SK-N-SH (cell line): Measurements from ENCODE around the gene MCCC2. TPM values are rescaled to one million over a fixed set of nuclear protein-coding genes. Genes with fewer than 3 reads are reported as not detected.

Source experiments
- CTCF ChIA-PET: fragments of 300-600, 350-600 bp; formaldehyde crosslinking; extraction: SDS; loops from one replicate; lab custom pipeline; 2021; lab: Yijun Ruan, JAX
- POLR2A ChIA-PET: fragments of 350-600 bp; sonication (Branson Sonifier 250); formaldehyde crosslinking; extraction: SDS; loops from one replicate; lab custom pipeline; 2020; ENCODE audit warnings: antibody characterized with exemption, inconsistent platforms; lab: Yijun Ruan, JAX
- DNase-seq: peaks from one replicate; pipeline ENCODE4 v3.0.0; 2012
- H2AFZ ChIP-seq: fragments of 200-600 bp; sonication (generic); 2 replicates; pipeline ENCODE4 v1.8.1; 2016; ENCODE audit warnings: antibody characterized with exemption, mild to moderate bottlenecking, low read depth
- H3F3A ChIP-seq: fragments of 200-600 bp; sonication (generic); replicated peaks from 2 replicates; pipeline ENCODE3; 2016; ENCODE audit warnings: antibody characterized with exemption, mild to moderate bottlenecking; ENCODE audit not compliant: insufficient read depth
- H3K27ac ChIP-seq, 2 experiments: fragments of 200-500 bp in 1 of 2; fragments of 200-600 bp in 1 of 2; sonication (Bioruptor generic) in 1 of 2; sonication (generic), shearing (Covaris generic) in 1 of 2; 2 replicates each; pipeline versions ENCODE4 v1.5.1 to v1.6.1; 2014 to 2016; ENCODE audit warnings: low read depth in 2 of 2, inconsistent platforms in 1 of 2, low read length in 1 of 2, mild to moderate bottlenecking in 1 of 2, mixed read lengths in 1 of 2
- H3K27me3 ChIP-seq: fragments of 200-600 bp; sonication (generic), shearing (Covaris generic); 2 replicates; pipeline ENCODE4 v1.6.1; 2016; ENCODE audit warnings: mixed run types; ENCODE audit not compliant: insufficient read depth
- H3K36me3 ChIP-seq, 2 experiments: fragments of 200-500 bp in 1 of 2; fragments of 200-600 bp in 1 of 2; sonication (Bioruptor generic) in 1 of 2; sonication (generic) in 1 of 2; replicated peaks in 1 of 2; 2 replicates each; pipeline versions ENCODE3 to v1.5.1; 2014 to 2016; ENCODE audit warnings: low read length in 1 of 2, mild to moderate bottlenecking in 1 of 2; ENCODE audit not compliant: insufficient read depth in 2 of 2, control insufficient read depth in 1 of 2
- H3K4me1 ChIP-seq, 2 experiments: fragments of 200-500 bp in 1 of 2; fragments of 200-600 bp in 1 of 2; sonication (Bioruptor generic) in 1 of 2; sonication (generic), shearing (Covaris generic) in 1 of 2; 2 replicates each; pipeline versions ENCODE4 v1.5.1 to v1.6.1; 2014 to 2016; ENCODE audit warnings: low read depth in 1 of 2, low read length in 1 of 2, mixed run types in 1 of 2; ENCODE audit not compliant: insufficient read depth in 2 of 2, control insufficient read depth in 1 of 2
- H3K4me2 ChIP-seq: fragments of 200-600 bp; sonication (generic), shearing (Covaris generic); 2 replicates; pipeline ENCODE4 v1.6.1; 2017; ENCODE audit warnings: mixed run types
- H3K4me3 ChIP-seq, 2 experiments: fragments of 200-500 bp in 1 of 2; fragments of 200-600 bp in 1 of 2; sonication (Bioruptor generic) in 1 of 2; sonication (generic), shearing (Covaris generic) in 1 of 2; 2 replicates each; pipeline versions ENCODE4 v1.5.1 to v1.8.1; 2014 to 2016; ENCODE audit warnings: low read depth in 2 of 2, inconsistent platforms in 1 of 2, low read length in 1 of 2, mild to moderate bottlenecking in 1 of 2, mixed read lengths in 1 of 2, moderate library complexity in 1 of 2
- H3K79me2 ChIP-seq: fragments of 200-600 bp; sonication (generic); 2 replicates; pipeline ENCODE4 v1.8.1; 2017; ENCODE audit warnings: mild to moderate bottlenecking; ENCODE audit not compliant: insufficient read depth
- H3K9ac ChIP-seq: fragments of 200-600 bp; sonication (generic); 2 replicates; pipeline ENCODE4 v1.6.1; 2017; ENCODE audit warnings: mixed run types
- H3K9me2 ChIP-seq: fragments of 200-600 bp; sonication (generic); 2 replicates; pipeline ENCODE4 v1.6.1; 2017; ENCODE audit warnings: mixed run types
- H3K9me3 ChIP-seq: fragments of 200-600 bp; sonication (generic); 2 replicates; pipeline ENCODE4 v1.6.1; 2017; ENCODE audit warnings: mixed run types, mild to moderate bottlenecking, moderate library complexity
- H4K20me1 ChIP-seq: fragments of 200-600 bp; sonication (generic); 2 replicates; pipeline ENCODE4 v1.6.1; 2017; ENCODE audit warnings: mild to moderate bottlenecking, mixed run types; ENCODE audit not compliant: insufficient read depth
- GABPA ChIP-seq: IDR thresholded peaks from 2 replicates; pipeline ENCODE4 v1.4.0; 2012; ENCODE audit warnings: low read depth, mild to moderate bottlenecking
- JUND ChIP-seq: IDR thresholded peaks from 2 replicates; pipeline ENCODE4 v1.4.0; 2012
- NFIC ChIP-seq: IDR thresholded peaks from 2 replicates; pipeline ENCODE4 v1.4.0; 2012; ENCODE audit warnings: borderline replicate concordance
- RFX5 ChIP-seq: IDR thresholded peaks from 2 replicates; pipeline ENCODE4 v1.6.1; 2012; ENCODE audit warnings: mild to moderate bottlenecking, improper control_type of control experiment, low read length
- SMC3 ChIP-seq: IDR thresholded peaks from 2 replicates; pipeline ENCODE4 v1.6.1; 2012; ENCODE audit warnings: low read depth, low read length, improper control_type of control experiment
- TEAD4 ChIP-seq: IDR thresholded peaks from 2 replicates; pipeline ENCODE4 v1.4.0; 2012; ENCODE audit warnings: mild to moderate bottlenecking, borderline replicate concordance; ENCODE audit not compliant: insufficient read depth
- WGBS: methylation state at CpG from one replicate; pipeline ENCODE4 v1.1.6; 2017; ENCODE audit warnings: low lambda C conversion rate; 5-methylcytosine and 5-hydroxymethylcytosine counted together
- polyA plus RNA-seq, 3 experiments: library from polyadenylated mRNA; depleted of rRNA; stranded (reverse); fragments of >200 nt; gene quantifications; 2 replicates each; pipeline ENCODE4 v1.2.3, GENCODE V29; 2012
- TF ChIP-seq, protein P1 (sequence below): IDR thresholded peaks from 2 replicates; pipeline ENCODE4 v1.4.0; 2012; ENCODE audit warnings: low read depth
- TF ChIP-seq, protein P2 (sequence below): IDR thresholded peaks from 2 replicates; pipeline ENCODE4 v1.6.1; 2012; ENCODE audit warnings: mild to moderate bottlenecking, low read depth, low read length, moderate library complexity

The MCCC2 gene
- polyA plus RNA-seq, 1 of the 3 experiments (the other 2 are of a cell fraction), result 33.6 TPM

- ChIA-PET CTCF (interaction anchor here (3.1 kb wide), 1 partner anchor 14 kb away, joined by 9 read pairs; no protein-coding TSS in a partner anchor), POLR2A (no interaction called here)
- Histone ChIP-seq H3K9me3 (no peaks in the 10 kb centered on the region), H3K27ac (no peak overlapping the region), H3K4me2 (no peak overlapping the region), H4K20me1 (no peaks in the 10 kb centered on the region), H2AFZ (no peak overlapping the region), H3K9me2 (no peaks in the 10 kb centered on the region), H3K79me2 (0 out of 2 replicates have a peak, but pooled peaks cover 2% of the 10 kb centered on the region), H3K4me3 (no peak overlapping the region)
- 74% methylated on average over 4 of the region's 4 CpGs for WGBS
- no peak for TF ChIP-seq RFX5
- TF ChIP-seq, protein P1, sequence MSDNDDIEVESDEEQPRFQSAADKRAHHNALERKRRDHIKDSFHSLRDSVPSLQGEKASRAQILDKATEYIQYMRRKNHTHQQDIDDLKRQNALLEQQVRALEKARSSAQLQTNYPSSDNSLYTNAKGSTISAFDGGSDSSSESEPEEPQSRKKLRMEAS, result no peak
- no peak for TF ChIP-seq NFIC
- TF ChIP-seq, all 33 proteins: peak for 0
- no peaks in the 10 kb centered on the region for H3F3A ChIP-seq
- DNase-seq, result no peak
- no peaks in the 10 kb centered on the region for H3K27me3 ChIP-seq
- H3K36me3 ChIP-seq, result peaks cover 13 to 29% of the 10 kb centered on the region in 2 experiments
- H3K4me1 ChIP-seq, result no peaks in the 10 kb centered on the region
- H3K9ac ChIP-seq, result no peak overlapping the region
Measured at GRCh38 chr5:71615809-71616208, 28.7 kb downstream of the MCCC2 start.

DNA sequence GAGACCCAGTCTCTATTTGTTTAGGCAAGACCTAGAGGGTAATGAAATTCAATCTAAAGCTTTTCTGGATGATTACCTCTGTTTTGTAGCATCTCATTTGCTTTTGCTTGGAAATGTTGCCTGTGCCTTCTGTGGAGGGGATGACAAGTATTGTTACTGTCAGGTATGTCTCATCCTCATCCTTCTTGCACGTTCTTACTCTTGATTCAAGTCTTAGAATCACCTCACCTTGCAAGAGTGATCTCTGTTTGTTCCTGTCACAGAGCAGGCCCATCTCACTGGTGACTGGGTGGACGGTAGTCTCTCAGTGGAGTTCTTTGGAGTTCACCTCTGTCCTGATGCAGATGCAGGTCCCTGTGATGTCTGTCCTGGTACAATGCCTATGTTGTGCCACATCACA, 33.5 kb downstream of the MCCC2 start:
- Histone ChIP-seq H3K4me2 (no peak overlapping the region), H3K36me3 (peaks cover 15 to 23% of the 10 kb centered on the region in 2 experiments), H3K9me2 (no peaks in the 10 kb centered on the region), H3K4me3 (no peak overlapping the region), H2AFZ (no peak overlapping the region), H3K27me3 (no peaks in the 10 kb centered on the region), H4K20me1 (no peaks in the 10 kb centered on the region), H3K9me3 (no peaks in the 10 kb centered on the region), H3K79me2 (0 out of 2 replicates have a peak, but pooled peaks cover 4% of the 10 kb centered on the region), H3K9ac (no peak overlapping the region), H3F3A (no peaks in the 10 kb centered on the region), H3K27ac (no peak overlapping the region), H3K4me1 (no peaks in the 10 kb centered on the region)
- no peak for DNase-seq
- 92% methylated on average over 2 of the region's 2 CpGs for WGBS
- TF ChIP-seq, protein P2, sequence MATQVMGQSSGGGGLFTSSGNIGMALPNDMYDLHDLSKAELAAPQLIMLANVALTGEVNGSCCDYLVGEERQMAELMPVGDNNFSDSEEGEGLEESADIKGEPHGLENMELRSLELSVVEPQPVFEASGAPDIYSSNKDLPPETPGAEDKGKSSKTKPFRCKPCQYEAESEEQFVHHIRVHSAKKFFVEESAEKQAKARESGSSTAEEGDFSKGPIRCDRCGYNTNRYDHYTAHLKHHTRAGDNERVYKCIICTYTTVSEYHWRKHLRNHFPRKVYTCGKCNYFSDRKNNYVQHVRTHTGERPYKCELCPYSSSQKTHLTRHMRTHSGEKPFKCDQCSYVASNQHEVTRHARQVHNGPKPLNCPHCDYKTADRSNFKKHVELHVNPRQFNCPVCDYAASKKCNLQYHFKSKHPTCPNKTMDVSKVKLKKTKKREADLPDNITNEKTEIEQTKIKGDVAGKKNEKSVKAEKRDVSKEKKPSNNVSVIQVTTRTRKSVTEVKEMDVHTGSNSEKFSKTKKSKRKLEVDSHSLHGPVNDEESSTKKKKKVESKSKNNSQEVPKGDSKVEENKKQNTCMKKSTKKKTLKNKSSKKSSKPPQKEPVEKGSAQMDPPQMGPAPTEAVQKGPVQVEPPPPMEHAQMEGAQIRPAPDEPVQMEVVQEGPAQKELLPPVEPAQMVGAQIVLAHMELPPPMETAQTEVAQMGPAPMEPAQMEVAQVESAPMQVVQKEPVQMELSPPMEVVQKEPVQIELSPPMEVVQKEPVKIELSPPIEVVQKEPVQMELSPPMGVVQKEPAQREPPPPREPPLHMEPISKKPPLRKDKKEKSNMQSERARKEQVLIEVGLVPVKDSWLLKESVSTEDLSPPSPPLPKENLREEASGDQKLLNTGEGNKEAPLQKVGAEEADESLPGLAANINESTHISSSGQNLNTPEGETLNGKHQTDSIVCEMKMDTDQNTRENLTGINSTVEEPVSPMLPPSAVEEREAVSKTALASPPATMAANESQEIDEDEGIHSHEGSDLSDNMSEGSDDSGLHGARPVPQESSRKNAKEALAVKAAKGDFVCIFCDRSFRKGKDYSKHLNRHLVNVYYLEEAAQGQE, result no peak
- TF ChIP-seq JUND (no peak), TEAD4 (no peak), SMC3 (no peak), GABPA (no peak)
- POLR2A ChIA-PET, result no interaction called here
- CTCF ChIA-PET, result no interaction called here
